ENCODE results near the gene ACSF2. TPM values are rescaled to one million over a fixed set of nuclear protein-coding genes. Genes with fewer than 3 reads are reported as not detected.
"Not testable (repeated sequence)": the region's sequence is repeated elsewhere in the genome, so short reads cannot be mapped to it uniquely, and the experiment has no call there.

The ACSF2 gene
- polyA plus RNA-seq, 2 of the 4 experiments (the other 2 are of a cell fraction), result 24.4 to 33.6 TPM

- POLR2A ChIA-PET, result interaction anchor here (1.2 to 1.3 kb wide), 2 partner anchors 30 to 31 kb away, joined by 4 to 5 read pairs; partner anchors contain the start of gene LRRC59
- Histone ChIP-seq H3K27ac (peak overlapping the region; percentile 77 to 90), H3K4me1 (peaks cover 27% of the 10 kb centered on the region), H3K9me3 (no peaks in the 10 kb centered on the region), H3K4me3 (peak overlapping the region; percentile 72), H3K4me2 (peak overlapping the region; percentile 92)
- TF ChIP-seq PHF8 (IDR thresholded peaks at IDR 0.05; ENCODE audit: borderline replicate concordance, low read depth) (no peak), CTCF (IDR thresholded peaks at IDR 0.05) (peak; percentile 43; the same call in 2 of the 3 replicates), POLR2A (IDR thresholded peaks at IDR 0.05; ENCODE audit: low read length) (no peak), JUN (IDR thresholded peaks at IDR 0.05) (peak in 1 of 2 experiments; percentile 17; a peak in 1 of 5 replicates)
- no peak for FAIRE-seq
- ATAC-seq, result peak; percentile 81 to 84
- peak; percentile 84 to 87 for DNase-seq (ENCODE audit: low read depth in 1 of 2, low spot score in 1 of 2)
- CTCF ChIA-PET, result interaction anchor here (0.8 to 8.4 kb wide), 7 partner anchors 16 to 56 kb away, joined by 3 to 55 read pairs (median 4); partner anchors contain the start of gene LRRC59
- WGBS (ENCODE audit: missing lambda C conversion rate), result 22% methylated on average over 4 of the region's 4 CpGs
These were observed 1.1 kb downstream of the ACSF2 start for GRCh38 chr17:50426814-50427787.

GRCh38 chr17:50428126-50428525 lies 2.1 kb downstream of the ACSF2 start:
- H3K27ac ChIP-seq; ATAC-seq; H3K9me3 ChIP-seq; FAIRE-seq; DNase-seq (ENCODE audit: low read depth in 1 of 2, low spot score in 1 of 2); POLR2A ChIA-PET; H3K4me3 ChIP-seq; H3K4me2 ChIP-seq: not testable (repeated sequence)
- peaks cover 27% of the 10 kb centered on the region for H3K4me1 ChIP-seq
- WGBS (ENCODE audit: missing lambda C conversion rate), result 80% methylated on average over 6 of the region's 6 CpGs
- CTCF ChIA-PET, result interaction anchor here (1.2 to 8.4 kb wide), 4 partner anchors 15 to 55 kb away, joined by 3 to 55 read pairs (median 10); partner anchors contain the start of gene LRRC59

GRCh38 chr17:50428831-50429424 lies 2.9 kb downstream of the ACSF2 start:
- Histone ChIP-seq H3K4me1 (peaks cover 25% of the 10 kb centered on the region), H3K27ac (no peak overlapping the region), H3K9me3 (no peaks in the 10 kb centered on the region), H3K4me3 (no peak overlapping the region), H3K4me2 (no peak overlapping the region)
- ATAC-seq (no peak), DNase-seq (ENCODE audit: low read depth in 1 of 2, low spot score in 1 of 2) (no peak), FAIRE-seq (no peak)
- ChIA-PET CTCF (interaction anchor here (0.6 to 8.4 kb wide), 6 partner anchors 9 to 536 kb away, joined by 3 to 55 read pairs (median 6); partner anchors contain the start of gene LRRC59), POLR2A (interaction anchor here (1.7 kb wide), 1 partner anchor 32 kb away, joined by 5 read pairs; the partner anchor contains the start of gene LRRC59)
- TF ChIP-seq CTCF (IDR thresholded peaks at IDR 0.05) (no peak), ZC3H11A (IDR thresholded peaks at IDR 0.05) (no peak), HOXB5 (CRISPR knock-in tag; IDR thresholded peaks at IDR 0.05) (no peak), ESRRA (IDR thresholded peaks at IDR 0.05; ENCODE audit: borderline replicate concordance, low read length) (no peak), ZFP36 (IDR thresholded peaks at IDR 0.05; ENCODE audit: borderline replicate concordance, partially characterized antibody) (no peak), NR3C1 (IDR thresholded peaks at IDR 0.05) (no peak), HOXA7 (CRISPR knock-in tag; IDR thresholded peaks at IDR 0.05) (no peak), EHF (CRISPR knock-in tag; IDR thresholded peaks at IDR 0.05) (no peak), USF2 (IDR thresholded peaks at IDR 0.05) (no peak), CBX2 (IDR thresholded peaks at IDR 0.05; ENCODE audit: borderline replicate concordance, low read depth) (no peak), RFX5 (IDR thresholded peaks at IDR 0.05) (no peak), FOXS1 (CRISPR knock-in tag; IDR thresholded peaks at IDR 0.05) (no peak), ELK1 (IDR thresholded peaks at IDR 0.05; ENCODE audit: low read depth, low read length) (no peak), HMGXB4 (CRISPR knock-in tag; IDR thresholded peaks at IDR 0.05; ENCODE audit: borderline replicate concordance) (no peak), MAZ (IDR thresholded peaks at IDR 0.05; ENCODE audit: borderline replicate concordance, low read depth, low read length) (no peak)
- 88% methylated on average over 7 of the region's 7 CpGs for WGBS (ENCODE audit: missing lambda C conversion rate)
